HepG2 (cell line): Measurements from ENCODE around the gene KCNK6. TPM values are rescaled to one million over a fixed set of nuclear protein-coding genes. Genes with fewer than 3 reads are reported as not detected.

Experiments
- AGO2 ChIP-seq: fragments of 200-400 bp; formaldehyde crosslinking; optimal IDR thresholded peaks from 2 replicates; pipeline ENCODE3; 2017; ENCODE audit warnings: mild to moderate bottlenecking, low read depth, low read length, moderate library complexity
- BCL6 ChIP-seq: IDR thresholded peaks from 2 replicates; pipeline ENCODE4 v1.6.1; 2016; ENCODE audit warnings: missing genetic modification reagents, missing compliant biosample characterization
- BRCA1 ChIP-seq: sonication (generic); formaldehyde crosslinking; IDR thresholded peaks from 2 replicates; pipeline ENCODE4 v1.4.0; 2020; ENCODE audit warnings: missing genetic modification reagents
- CENPBD1 ChIP-seq: sonication (generic); formaldehyde crosslinking; IDR thresholded peaks from 2 replicates; pipeline ENCODE4 v1.8.0; 2022; ENCODE audit warnings: missing genetic modification reagents, low read depth, mild to moderate bottlenecking, borderline replicate concordance
- CREM ChIP-seq, 2 experiments: sonication (generic) in 1 of 2; formaldehyde crosslinking in 1 of 2; IDR thresholded peaks; 2 replicates each; pipeline versions ENCODE4 v1.4.0 to v1.6.1; 2016 to 2020; ENCODE audit warnings: antibody characterized with exemption in 1 of 2, mild to moderate bottlenecking in 1 of 2, missing genetic modification reagents in 1 of 2
- E2F5 ChIP-seq: sonication (generic); formaldehyde crosslinking; conservative IDR thresholded peaks from 2 replicates; pipeline ENCODE4 v1.4.0; 2020; ENCODE audit warnings: missing genetic modification reagents
- ESRRA ChIP-seq: sonication (generic); formaldehyde crosslinking; IDR thresholded peaks from 2 replicates; pipeline ENCODE4 v1.5.1; 2020; ENCODE audit warnings: mild to moderate bottlenecking, low read depth, missing genetic modification reagents
- FOXJ3 ChIP-seq: sonication (generic); formaldehyde crosslinking; IDR thresholded peaks from 2 replicates; pipeline ENCODE4 v1.4.0; 2020; ENCODE audit warnings: missing genetic modification reagents, mild to moderate bottlenecking, borderline replicate concordance
- HCFC1 ChIP-seq: fragments of 150-350 bp; IDR thresholded peaks from 2 replicates; pipeline ENCODE4 v1.6.1; 2014; ENCODE audit warnings: low read depth, low read length
- HDAC2 ChIP-seq: sonication (generic); formaldehyde crosslinking; IDR thresholded peaks from 2 replicates; pipeline ENCODE4 v1.4.0; 2020; ENCODE audit warnings: missing genetic modification reagents
- HMGXB4 ChIP-seq, 2 experiments: sonication (generic) in 1 of 2; formaldehyde crosslinking in 1 of 2; IDR thresholded peaks; 2 replicates each; pipeline versions ENCODE4 v1.4.0 to v1.6.1; 2018 to 2020; ENCODE audit warnings: missing genetic modification reagents in 2 of 2, borderline replicate concordance in 1 of 2, low read depth in 1 of 2, mild to moderate bottlenecking in 1 of 2, missing biosample characterization in 1 of 2
- JUNB ChIP-seq: sonication (generic); formaldehyde crosslinking; IDR thresholded peaks from 2 replicates; pipeline ENCODE4 v1.8.0; 2022; ENCODE audit warnings: missing genetic modification reagents, mild to moderate bottlenecking, borderline replicate concordance
- PCBP2 ChIP-seq: fragments of 200-400 bp; formaldehyde crosslinking; optimal IDR thresholded peaks from 2 replicates; pipeline ENCODE3; 2018; ENCODE audit warnings: low read length, low read depth; ENCODE audit not compliant: poor library complexity, severe bottlenecking
- PLSCR1 ChIP-seq: sonication (generic); formaldehyde crosslinking; IDR thresholded peaks from 2 replicates; pipeline ENCODE4 v1.5.0; 2020; ENCODE audit warnings: missing genetic modification reagents, mild to moderate bottlenecking, borderline replicate concordance
- RFX1 ChIP-seq: fragments of 450-650 bp; IDR thresholded peaks from 2 replicates; pipeline ENCODE4 v1.6.1; 2017
- SNAPC5 ChIP-seq: sonication (generic); formaldehyde crosslinking; IDR thresholded peaks from 2 replicates; pipeline ENCODE4 v1.8.1; 2023; ENCODE audit warnings: mild to moderate bottlenecking, missing genetic modification reagents, borderline replicate concordance
- TFDP2 ChIP-seq: sonication (generic); formaldehyde crosslinking; IDR thresholded peaks from 2 replicates; pipeline ENCODE4 v1.4.0; 2020; ENCODE audit warnings: missing genetic modification reagents
- ZBTB20 ChIP-seq: sonication (generic); formaldehyde crosslinking; IDR thresholded peaks from 2 replicates; pipeline ENCODE4 v1.8.1; 2023; ENCODE audit warnings: missing genetic modification reagents, low read depth, mild to moderate bottlenecking, borderline replicate concordance
- ZFP1 ChIP-seq: IDR thresholded peaks from 2 replicates; pipeline ENCODE4 v1.6.1; 2016
- ZNF232 ChIP-seq: sonication (generic); formaldehyde crosslinking; IDR thresholded peaks from 2 replicates; pipeline ENCODE4 v1.4.0; 2020; ENCODE audit warnings: missing genetic modification reagents, borderline replicate concordance
- ZNF576 ChIP-seq: sonication (generic); formaldehyde crosslinking; IDR thresholded peaks from 2 replicates; pipeline ENCODE4 v1.4.0; 2020; ENCODE audit warnings: mild to moderate bottlenecking, missing genetic modification reagents
- ZNF768 ChIP-seq: sonication (generic); formaldehyde crosslinking; IDR thresholded peaks from 2 replicates; pipeline ENCODE4 v1.4.0; 2020; ENCODE audit warnings: missing genetic modification reagents
- ZNF782 ChIP-seq: sonication (generic); formaldehyde crosslinking; IDR thresholded peaks from 2 replicates; pipeline ENCODE4 v1.4.0; 2020; ENCODE audit warnings: missing genetic modification reagents, mild to moderate bottlenecking, borderline replicate concordance
- ZSCAN30 ChIP-seq: sonication (generic); formaldehyde crosslinking; IDR thresholded peaks from 2 replicates; pipeline ENCODE4 v1.5.0; 2020; ENCODE audit warnings: mild to moderate bottlenecking, missing genetic modification reagents
- ZSCAN9 ChIP-seq: IDR thresholded peaks from 2 replicates; pipeline ENCODE4 v1.6.1; 2016; ENCODE audit warnings: borderline replicate concordance
- polyA plus RNA-seq, 8 experiments: library from polyadenylated mRNA; depleted of rRNA in 3 of 8; stranded (reverse) in 7 of 8; unstranded in 1 of 8; fragments of >200 nt; fragmentation: Illumina TruSeq in 4 of 8; extraction: Trizol in 4 of 8; gene quantifications; 2 replicates each; pipeline versions ENCODE4 v1.2.1 to v1.2.3, GENCODE V29; 2011 to 2016; ENCODE audit warnings: low read depth in 4 of 8, missing spikeins in 1 of 8, mixed read lengths in 1 of 8; ENCODE audit not compliant: insufficient read depth in 1 of 8
- total RNA-seq, 5 experiments: library from RNA; depleted of rRNA; stranded (reverse); fragments of >200 nt; fragmentation: Illumina TruSeq; extraction: Trizol; gene quantifications; 2 replicates each; pipeline ENCODE4 v1.2.3, GENCODE V29; 2016; ENCODE audit warnings: low read depth in 1 of 5

The KCNK6 gene
- total and polyA plus RNA-seq, 2 of the 13 experiments (the other 11 are each of a cell fraction or from before 2014, with no cell fraction given) = 0.03 TPM; not detected in 1

- TF ChIP-seq PLSCR1 = no peak
- TF ChIP-seq HMGXB4 (CRISPR knock-in tag; IDR thresholded peaks at IDR 0.05; ENCODE audit: borderline replicate concordance in 1 of 2, low read depth in 1 of 2) = no peak
- TF ChIP-seq ZSCAN9 (CRISPR knock-in tag) = no peak
- TF ChIP-seq TFDP2 = no peak
- no peak for TF ChIP-seq ZBTB20 (CRISPR knock-in tag)
- TF ChIP-seq ZNF232 (CRISPR knock-in tag) = no peak
- no peak for TF ChIP-seq AGO2
- TF ChIP-seq ZNF782 (CRISPR knock-in tag) = no peak
- TF ChIP-seq JUNB (CRISPR knock-in tag) = no peak
- no peak for TF ChIP-seq ZFP1
- TF ChIP-seq SNAPC5 (CRISPR knock-in tag) = no peak
- TF ChIP-seq CREM (IDR thresholded peaks at IDR 0.05) = no peak
- no peak for TF ChIP-seq CREM (CRISPR knock-in tag; IDR thresholded peaks at IDR 0.05)
- TF ChIP-seq RFX1 = no peak
- TF ChIP-seq BRCA1 = no peak
- TF ChIP-seq CENPBD1 = no peak
- TF ChIP-seq HCFC1 = no peak
- TF ChIP-seq ZSCAN30 (CRISPR knock-in tag) = no peak
- TF ChIP-seq ZNF768 (CRISPR knock-in tag) = peak; percentile 44; the same call in 1 of the 2 replicates
- no peak for TF ChIP-seq ESRRA (CRISPR knock-in tag)
- no peak for TF ChIP-seq PCBP2
- TF ChIP-seq E2F5 (CRISPR knock-in tag) = no peak
- TF ChIP-seq ZNF576 (CRISPR knock-in tag) = no peak
- no peak for TF ChIP-seq FOXJ3
- peak; percentile 21; the same call in 1 of the 2 replicates for TF ChIP-seq BCL6
- TF ChIP-seq HDAC2 (CRISPR knock-in tag) = 0 out of 2 replicates have a peak, but pooled peaks have one; percentile 20
These were observed 17.2 kb downstream of the KCNK6 start (continued) for GRCh38 chr19:38336638-38337359.
